Measurements from ENCODE around the gene PANX1.

Gene PANX1

GRCh38 chr11:94089341-94089740, 39.3 kb upstream of the PANX1 start:
- Histone ChIP-seq H3K9me3 (ENCODE audit: insufficient read depth, low read length) (no peaks in the 10 kb centered on the region), H3K9ac (ENCODE audit: low read length) (no peak overlapping the region), H3K4me2 (ENCODE audit: low read depth, low read length, poor library complexity, severe bottlenecking) (no peak overlapping the region), H2AFZ (ENCODE audit: low read depth, low read length, severe bottlenecking) (no peak overlapping the region), H3K27me3 (ENCODE audit: low read length) (no peaks in the 10 kb centered on the region), H3K27ac (ENCODE audit: low read depth, low read length) (no peak overlapping the region), H3K79me2 (ENCODE audit: insufficient read depth, low read length) (no peaks in the 10 kb centered on the region), H3K9me2 (replicated peaks; ENCODE audit: insufficient read depth, low read length) (no peaks in the 10 kb centered on the region), H3K4me3 (ENCODE audit: insufficient read depth, low read length, poor library complexity, severe bottlenecking) (no peak overlapping the region), H3K36me3 (ENCODE audit: low read length) (no peaks in the 10 kb centered on the region), H3F3A (ENCODE audit: insufficient read depth) (no peaks in the 10 kb centered on the region), H4K20me1 (ENCODE audit: low read depth, low read length) (no peaks in the 10 kb centered on the region)
- no peak for TF ChIP-seq CTCF (IDR thresholded peaks at IDR 0.05; ENCODE audit: insufficient read depth, low read length, poor library complexity, severe bottlenecking)
- TF ChIP-seq EZH2phosphoT487 (conservative IDR thresholded peaks at IDR 0.05; ENCODE audit: low read length): no peak

GRCh38 chr11:94090401-94090800, 38.2 kb upstream of the PANX1 start:
- Histone ChIP-seq H4K20me1 (ENCODE audit: low read depth, low read length) (no peaks in the 10 kb centered on the region), H3F3A (ENCODE audit: insufficient read depth) (no peaks in the 10 kb centered on the region), H3K9me2 (replicated peaks; ENCODE audit: insufficient read depth, low read length) (no peaks in the 10 kb centered on the region), H3K9me3 (ENCODE audit: insufficient read depth, low read length) (no peaks in the 10 kb centered on the region), H3K4me2 (ENCODE audit: low read depth, low read length, poor library complexity, severe bottlenecking) (no peak overlapping the region), H3K9ac (ENCODE audit: low read length) (no peak overlapping the region), H3K36me3 (ENCODE audit: low read length) (no peaks in the 10 kb centered on the region), H3K79me2 (ENCODE audit: insufficient read depth, low read length) (no peaks in the 10 kb centered on the region), H2AFZ (ENCODE audit: low read depth, low read length, severe bottlenecking) (no peak overlapping the region), H3K27ac (ENCODE audit: low read depth, low read length) (no peak overlapping the region), H3K27me3 (ENCODE audit: low read length) (no peaks in the 10 kb centered on the region), H3K4me3 (ENCODE audit: insufficient read depth, low read length, poor library complexity, severe bottlenecking) (no peak overlapping the region)
- no peak for TF ChIP-seq EZH2phosphoT487 (conservative IDR thresholded peaks at IDR 0.05; ENCODE audit: low read length)
- TF ChIP-seq CTCF (IDR thresholded peaks at IDR 0.05; ENCODE audit: insufficient read depth, low read length, poor library complexity, severe bottlenecking): no peak

GRCh38 chr11:94091091-94091490, 37.5 kb upstream of the PANX1 start:
- no peak overlapping the region for H3K4me3 ChIP-seq (ENCODE audit: insufficient read depth, low read length, poor library complexity, severe bottlenecking)
- no peak overlapping the region for H2AFZ ChIP-seq (ENCODE audit: low read depth, low read length, severe bottlenecking)

More at GRCh38 chr11:94091091-94091490, 37.5 kb upstream of the PANX1 start:
- no peaks in the 10 kb centered on the region for H3K36me3 ChIP-seq (ENCODE audit: low read length)
- no peaks in the 10 kb centered on the region for H3K27me3 ChIP-seq (ENCODE audit: low read length)
- no peak overlapping the region for H3K9ac ChIP-seq (ENCODE audit: low read length)
- H3K9me3 ChIP-seq (ENCODE audit: insufficient read depth, low read length): no peaks in the 10 kb centered on the region
- H3K79me2 ChIP-seq (ENCODE audit: insufficient read depth, low read length): no peaks in the 10 kb centered on the region
- no peak overlapping the region for H3K4me2 ChIP-seq (ENCODE audit: low read depth, low read length, poor library complexity, severe bottlenecking)
- no peaks in the 10 kb centered on the region for H3K9me2 ChIP-seq (replicated peaks; ENCODE audit: insufficient read depth, low read length)
- no peak overlapping the region for H3K27ac ChIP-seq (ENCODE audit: low read depth, low read length)
- H4K20me1 ChIP-seq (ENCODE audit: low read depth, low read length): no peaks in the 10 kb centered on the region
- H3F3A ChIP-seq (ENCODE audit: insufficient read depth): no peaks in the 10 kb centered on the region
- TF ChIP-seq CTCF (IDR thresholded peaks at IDR 0.05; ENCODE audit: insufficient read depth, low read length, poor library complexity, severe bottlenecking): no peak
- no peak for TF ChIP-seq EZH2phosphoT487 (conservative IDR thresholded peaks at IDR 0.05; ENCODE audit: low read length)

Data from SU-DHL-6 (cell line).